Measurements from ENCODE around the gene RASAL3.

Gene RASAL3

DNA sequence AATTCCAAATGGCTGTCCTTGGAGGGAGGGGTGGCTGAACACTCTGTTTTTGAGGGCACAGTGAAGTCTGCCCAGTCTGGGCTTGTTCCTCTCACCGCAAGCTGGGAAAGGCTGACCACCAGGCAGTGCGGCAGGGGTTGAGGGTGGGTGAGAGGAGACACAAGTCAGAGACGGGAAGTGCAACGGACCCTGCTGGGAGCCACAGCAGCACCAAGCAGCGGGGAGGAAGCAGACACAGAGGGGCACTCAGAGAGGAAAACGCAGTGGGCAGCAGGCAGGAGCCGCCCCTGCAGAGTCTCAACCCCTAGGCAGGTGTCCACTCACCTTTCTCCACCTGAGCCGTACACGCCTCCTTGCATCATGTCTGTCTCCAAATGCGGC lies 61.2 kb downstream of the RASAL3 start:
- Mint-ChIP-seq H3K27ac (no peak overlapping the region), H3K4me3 (no peak overlapping the region), H3K9me3 (no peaks in the 10 kb centered on the region), H3K27me3 (no peaks in the 10 kb centered on the region), H3K36me3 (ENCODE audit: low read depth) (peaks cover 18% of the 10 kb centered on the region), H3K4me1 (ENCODE audit: low read depth) (peaks cover 35% of the 10 kb centered on the region)

DNA sequence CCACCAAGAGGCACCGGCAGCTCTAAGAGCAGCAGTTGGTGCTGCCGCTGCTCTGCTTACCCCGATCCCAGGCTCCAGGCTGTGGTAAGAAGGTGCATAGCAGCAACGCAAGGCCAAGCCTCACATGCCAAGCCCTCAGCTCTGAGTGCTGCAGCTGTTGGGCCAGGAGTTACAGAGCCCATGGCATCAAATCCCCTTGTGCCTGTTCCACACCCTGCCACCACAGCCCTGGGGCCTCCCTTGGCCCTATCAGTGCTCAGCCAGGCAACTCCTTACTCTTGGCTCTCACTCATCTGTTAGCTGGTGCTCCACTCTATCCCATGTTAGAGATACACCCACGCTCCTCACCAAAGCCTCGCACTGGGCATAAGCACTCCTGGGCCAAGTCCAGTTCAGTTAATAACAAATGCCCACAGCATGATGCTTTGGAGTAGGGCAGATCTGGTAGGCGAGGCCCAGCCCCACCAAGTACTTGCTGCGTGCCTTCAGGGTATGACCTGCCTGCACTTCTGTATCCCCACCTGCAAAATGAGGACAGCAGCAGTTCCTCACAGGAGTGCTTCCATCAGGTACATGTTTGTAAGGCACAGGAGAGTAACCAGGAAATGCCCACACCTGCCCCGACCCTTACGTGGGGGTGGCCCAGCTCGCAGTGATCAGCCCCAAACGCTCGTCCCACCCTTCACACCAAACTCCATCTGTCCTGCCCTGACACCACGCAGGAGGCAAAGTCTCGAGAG lies 61.8 kb downstream of the RASAL3 start:
- no peak overlapping the region for H3K4me3 Mint-ChIP-seq
- no peaks in the 10 kb centered on the region for H3K27me3 Mint-ChIP-seq
- H3K9me3 Mint-ChIP-seq = no peaks in the 10 kb centered on the region
- peak overlapping the region; percentile 16 for H3K27ac Mint-ChIP-seq
- peaks cover 16% of the 10 kb centered on the region for H3K36me3 Mint-ChIP-seq (ENCODE audit: low read depth)
- peaks cover 29% of the 10 kb centered on the region for H3K4me1 Mint-ChIP-seq (ENCODE audit: low read depth)
